ENCODE measurements around the gene PRSS8. TPM values are rescaled to one million over a fixed set of nuclear protein-coding genes. Genes with fewer than 3 reads are reported as not detected.

The PRSS8 gene
- total RNA-seq, 1 donor from 2014 or later, result 75.4 TPM

DNA sequence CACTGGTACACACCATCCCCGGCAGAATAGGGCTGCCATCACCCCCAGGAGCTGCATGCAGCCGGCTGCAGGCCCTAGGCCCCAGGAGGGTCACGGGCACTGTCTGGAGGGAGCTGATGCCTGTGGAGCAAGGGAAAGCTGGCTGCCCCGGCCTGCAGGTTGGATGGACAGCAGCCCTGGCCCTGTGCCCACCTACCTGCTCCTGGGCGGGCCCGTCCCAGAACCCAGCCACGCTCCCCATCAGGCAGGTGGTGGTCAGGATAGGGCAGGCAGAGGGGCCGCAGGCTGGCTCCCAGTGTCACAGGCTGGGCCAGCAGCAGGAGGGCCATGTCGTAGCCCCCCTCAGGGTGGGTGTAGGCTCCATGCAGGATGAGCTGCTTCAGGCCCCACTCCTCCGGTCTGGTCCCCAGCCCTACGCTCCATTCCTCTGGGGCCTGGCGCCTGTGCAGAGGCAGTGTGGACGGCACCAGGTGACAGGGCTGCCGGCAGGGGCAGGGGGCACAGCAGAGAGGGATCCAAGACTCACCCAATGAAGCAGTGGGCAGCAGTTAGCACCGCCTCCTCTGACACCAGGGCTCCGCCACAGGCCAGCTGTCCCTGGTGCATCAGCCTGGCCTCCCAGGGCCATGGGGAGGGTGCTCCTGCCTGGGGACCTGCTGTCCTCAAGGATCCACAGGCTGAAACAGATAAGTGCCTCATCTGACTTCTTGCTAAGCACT is 50.8 kb downstream of the PRSS8 start:
- no peaks in the 10 kb centered on the region for H3K27me3 ChIP-seq (ENCODE audit: low read depth)
- DNase-seq (no peak), ATAC-seq (no peak)
- H3K27ac ChIP-seq, result no peak overlapping the region
- no peaks in the 10 kb centered on the region for H3K9me3 ChIP-seq
- TF ChIP-seq, protein P1, sequence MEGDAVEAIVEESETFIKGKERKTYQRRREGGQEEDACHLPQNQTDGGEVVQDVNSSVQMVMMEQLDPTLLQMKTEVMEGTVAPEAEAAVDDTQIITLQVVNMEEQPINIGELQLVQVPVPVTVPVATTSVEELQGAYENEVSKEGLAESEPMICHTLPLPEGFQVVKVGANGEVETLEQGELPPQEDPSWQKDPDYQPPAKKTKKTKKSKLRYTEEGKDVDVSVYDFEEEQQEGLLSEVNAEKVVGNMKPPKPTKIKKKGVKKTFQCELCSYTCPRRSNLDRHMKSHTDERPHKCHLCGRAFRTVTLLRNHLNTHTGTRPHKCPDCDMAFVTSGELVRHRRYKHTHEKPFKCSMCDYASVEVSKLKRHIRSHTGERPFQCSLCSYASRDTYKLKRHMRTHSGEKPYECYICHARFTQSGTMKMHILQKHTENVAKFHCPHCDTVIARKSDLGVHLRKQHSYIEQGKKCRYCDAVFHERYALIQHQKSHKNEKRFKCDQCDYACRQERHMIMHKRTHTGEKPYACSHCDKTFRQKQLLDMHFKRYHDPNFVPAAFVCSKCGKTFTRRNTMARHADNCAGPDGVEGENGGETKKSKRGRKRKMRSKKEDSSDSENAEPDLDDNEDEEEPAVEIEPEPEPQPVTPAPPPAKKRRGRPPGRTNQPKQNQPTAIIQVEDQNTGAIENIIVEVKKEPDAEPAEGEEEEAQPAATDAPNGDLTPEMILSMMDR (IDR thresholded peaks at IDR 0.05), result no peak
- no peak overlapping the region for H3K4me3 ChIP-seq
- H3K4me1 ChIP-seq, result no peaks in the 10 kb centered on the region
- H3K36me3 ChIP-seq, result peaks cover 71% of the 10 kb centered on the region
- intact Hi-C loops (cut with DNase I), result no loop called here

DNA sequence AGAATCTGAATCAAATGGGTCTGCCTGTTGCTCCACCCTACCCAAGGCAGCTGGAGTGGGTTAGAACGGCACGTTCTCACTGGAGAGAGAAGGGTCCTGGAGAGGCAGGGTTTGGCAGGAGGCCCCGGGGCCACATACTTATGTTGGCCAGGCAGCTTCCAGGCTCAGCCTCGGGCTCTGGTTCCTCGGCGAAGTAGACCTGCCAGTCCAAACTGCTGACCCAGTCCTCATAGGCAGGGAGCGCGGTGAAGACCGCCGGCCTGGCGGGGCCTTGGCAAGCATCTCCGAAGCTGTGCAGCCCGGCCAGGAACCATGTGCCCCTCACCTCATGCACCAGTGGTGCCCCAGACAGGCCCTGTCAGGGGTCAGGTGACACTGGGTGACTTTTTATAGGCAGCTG is 51.5 kb downstream of the PRSS8 start:
- H3K4me3 ChIP-seq, result no peak overlapping the region
- H3K4me1 ChIP-seq, result no peaks in the 10 kb centered on the region
- ATAC-seq, result peak; percentile 52 to 57
- H3K27ac ChIP-seq, result no peak overlapping the region
- peaks cover 72% of the 10 kb centered on the region for H3K36me3 ChIP-seq
- TF ChIP-seq, protein P1 (IDR thresholded peaks at IDR 0.05), result no peak
- DNase-seq, result no peak
- no peaks in the 10 kb centered on the region for H3K27me3 ChIP-seq (ENCODE audit: low read depth)
- no peaks in the 10 kb centered on the region for H3K9me3 ChIP-seq
- intact Hi-C loops (cut with DNase I), result no loop called here

DNA sequence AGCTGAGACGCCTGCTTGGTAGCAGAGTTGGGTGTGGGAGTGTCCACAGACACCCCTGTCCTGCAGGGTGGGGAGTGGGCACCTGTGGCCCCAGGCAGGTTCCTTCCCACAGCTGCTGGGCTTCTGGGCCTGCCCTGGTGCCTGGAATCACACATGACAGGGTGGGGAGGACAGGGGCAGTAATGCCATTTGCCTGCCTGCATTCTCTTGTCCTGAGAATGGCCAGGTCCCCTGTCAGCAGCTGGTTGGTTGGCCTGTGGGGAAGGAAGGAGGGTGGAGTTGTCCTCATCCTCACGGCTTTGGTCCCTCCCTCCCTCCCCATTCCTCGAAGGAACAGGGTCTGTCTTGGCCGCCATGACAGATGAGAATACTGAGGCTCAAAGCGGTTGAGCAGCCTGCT is 52.0 kb downstream of the PRSS8 start:
- DNase-seq (no peak), ATAC-seq (peak in 1 of 2 donors; percentile 10)
- Histone ChIP-seq H3K36me3 (peaks cover 72% of the 10 kb centered on the region), H3K4me1 (no peaks in the 10 kb centered on the region), H3K27ac (no peak overlapping the region), H3K4me3 (no peak overlapping the region), H3K9me3 (no peaks in the 10 kb centered on the region), H3K27me3 (ENCODE audit: low read depth) (no peaks in the 10 kb centered on the region)
- TF ChIP-seq, protein P1 (IDR thresholded peaks at IDR 0.05), result no peak
- intact Hi-C loops (cut with DNase I), result no loop called here

DNA sequence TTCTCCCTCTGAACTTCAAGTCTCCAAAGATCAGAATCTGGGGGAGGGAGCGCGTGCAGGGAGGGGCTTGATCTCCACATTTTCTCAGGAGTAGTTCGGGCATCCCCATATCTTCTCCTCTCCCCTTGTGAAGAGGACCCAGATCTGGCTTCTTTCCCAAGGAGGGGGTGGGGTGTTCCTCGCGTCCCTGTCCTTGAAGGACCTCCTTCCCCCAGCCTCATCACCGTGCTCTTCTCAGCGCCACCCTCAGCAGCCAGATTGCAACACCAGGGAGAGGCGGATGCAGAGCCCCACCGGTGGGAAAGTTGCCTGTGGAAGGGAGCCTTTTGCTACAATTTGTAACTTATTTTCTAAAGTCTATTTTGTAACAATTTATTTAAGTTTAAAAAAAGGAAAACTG is 52.4 kb downstream of the PRSS8 start:
- no peaks in the 10 kb centered on the region for H3K27me3 ChIP-seq (ENCODE audit: low read depth)
- TF ChIP-seq, protein P1 (IDR thresholded peaks at IDR 0.05), result no peak
- peaks cover 75% of the 10 kb centered on the region for H3K36me3 ChIP-seq
- H3K27ac ChIP-seq, result no peak overlapping the region
- H3K4me3 ChIP-seq, result no peak overlapping the region
- no peaks in the 10 kb centered on the region for H3K4me1 ChIP-seq
- no peak for DNase-seq
- H3K9me3 ChIP-seq, result no peaks in the 10 kb centered on the region
- no peak for ATAC-seq
- intact Hi-C loops (cut with DNase I), result no loop called here

DNA sequence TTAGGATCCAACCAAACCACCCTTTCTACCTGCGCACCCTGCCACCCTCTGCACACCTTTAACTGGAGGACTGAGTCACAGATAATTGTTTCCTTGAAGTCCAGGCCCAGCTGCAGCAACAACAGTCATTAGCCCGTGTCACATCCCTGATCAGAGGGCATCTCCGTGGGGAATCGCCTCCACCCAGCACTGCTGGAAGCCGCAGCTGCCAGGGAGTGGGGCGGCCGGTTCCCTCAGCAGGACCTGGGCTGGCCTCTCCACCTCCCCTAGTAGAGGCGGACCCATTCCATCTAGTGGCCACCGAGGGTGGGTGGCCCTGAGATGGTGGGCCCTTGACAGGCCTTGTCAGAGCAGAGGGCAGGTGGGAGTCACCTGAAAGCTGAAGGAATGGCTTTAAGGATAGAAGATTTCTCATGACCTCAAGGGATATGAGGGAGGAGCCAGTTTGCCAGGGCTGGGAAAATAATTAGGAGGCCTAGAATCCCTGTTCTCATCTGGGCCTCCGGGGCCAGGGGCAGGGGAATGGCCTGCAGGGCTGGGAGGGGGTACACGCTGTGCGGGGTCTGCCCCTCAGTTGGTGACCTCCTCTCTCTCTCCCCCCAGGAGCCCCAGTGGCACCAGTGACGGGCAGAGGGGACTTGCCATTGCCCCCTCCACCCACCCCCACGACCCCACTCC is 53.0 kb downstream of the PRSS8 start:
- H3K27me3 ChIP-seq (ENCODE audit: low read depth), result no peaks in the 10 kb centered on the region
- peaks cover 81% of the 10 kb centered on the region for H3K36me3 ChIP-seq
- DNase-seq (no peak), ATAC-seq (no peak)
- TF ChIP-seq, protein P1 (IDR thresholded peaks at IDR 0.05), result no peak
- H3K27ac ChIP-seq, result no peak overlapping the region
- H3K9me3 ChIP-seq, result no peaks in the 10 kb centered on the region
- H3K4me1 ChIP-seq, result no peaks in the 10 kb centered on the region
- intact Hi-C loops (cut with DNase I), result no loop called here
- no peak overlapping the region for H3K4me3 ChIP-seq

Other genes starting within 250 kb of the PRSS8 start
- gene BCL7C, start 241.7 kb downstream of the PRSS8 start, total RNA-seq, result 23.3 TPM
- 10.3 TPM for gene CTF1, start 239.1 kb downstream of the PRSS8 start, total RNA-seq
- 14.5 TPM for gene FBXL19, start 212.2 kb downstream of the PRSS8 start, total RNA-seq
- 30.2 TPM for gene ORAI3, start 186.7 kb downstream of the PRSS8 start, total RNA-seq
- gene SETD1A, start 178.0 kb downstream of the PRSS8 start, total RNA-seq, result 15.0 TPM
- gene HSD3B7, start 150.5 kb downstream of the PRSS8 start, total RNA-seq, result 23.6 TPM
- gene STX1B, start 125.1 kb downstream of the PRSS8 start, total RNA-seq, result 0.32 TPM
- 86.1 TPM for gene STX4, start 102.2 kb downstream of the PRSS8 start, total RNA-seq
- 8.2 TPM for gene ZNF668, start 61.5 kb downstream of the PRSS8 start, total RNA-seq
- 23.1 TPM for gene ZNF646, start 61.3 kb downstream of the PRSS8 start, total RNA-seq
- gene PRSS53, start 46.8 kb downstream of the PRSS8 start, total RNA-seq, result 2.4 TPM
- gene VKORC1, start 40.9 kb downstream of the PRSS8 start, total RNA-seq, result 65.6 TPM
- gene BCKDK, start 27.3 kb downstream of the PRSS8 start, total RNA-seq, result 37.6 TPM
- gene KAT8, start 18.1 kb downstream of the PRSS8 start, total RNA-seq, result 79.1 TPM
- gene PRSS36, start 14.3 kb upstream of the PRSS8 start, total RNA-seq, result 6.6 TPM
- gene FUS, start 44.4 kb upstream of the PRSS8 start, total RNA-seq, result 179 TPM
- 82.0 TPM for gene PYCARD, start 67.0 kb upstream of the PRSS8 start, total RNA-seq
- gene TRIM72, start 78.4 kb upstream of the PRSS8 start, total RNA-seq, result 0.06 TPM
- not detected for gene PYDC1, start 81.4 kb upstream of the PRSS8 start, total RNA-seq
- gene ITGAM, start 124.2 kb upstream of the PRSS8 start, total RNA-seq, result 49.5 TPM
- gene ITGAX, start 219.4 kb upstream of the PRSS8 start, total RNA-seq, result 188 TPM

Data from lower lobe of right lung (tissue), 2 donors.